ENCODE measurements around the gene PRKACG.

PRKACG gene

GRCh38 chr9:68981789-68982188 lies 32.1 kb downstream of the PRKACG start:
- DNase-seq (ENCODE audit: low read depth): no peak

GRCh38 chr9:68980341-68980914 lies 33.5 kb downstream of the PRKACG start:
- DNase-seq (ENCODE audit: low read depth): no peak

- DNase-seq (ENCODE audit: low read depth): no peak
These were observed 34.2 kb downstream of the PRKACG start for GRCh38 chr9:68979538-68980314.

GRCh38 chr9:68978501-68978900 lies 35.4 kb downstream of the PRKACG start:
- no peak for DNase-seq (ENCODE audit: low read depth)

GRCh38 chr9:68978066-68978465 lies 35.8 kb downstream of the PRKACG start:
- DNase-seq (ENCODE audit: low read depth): no peak

- DNase-seq (ENCODE audit: low read depth): no peak
These were observed 38.4 kb downstream of the PRKACG start for GRCh38 chr9:68975365-68976043.

- no peak for DNase-seq (ENCODE audit: low read depth)
These were observed 39.0 kb downstream of the PRKACG start for GRCh38 chr9:68974901-68975300.

- DNase-seq (ENCODE audit: low read depth): no peak
These were observed 39.5 kb downstream of the PRKACG start for GRCh38 chr9:68974431-68974830.

GRCh38 chr9:68973619-68974018 lies 40.3 kb downstream of the PRKACG start:
- DNase-seq (ENCODE audit: low read depth): no peak

GRCh38 chr9:68970151-68970550 lies 43.8 kb downstream of the PRKACG start:
- no peak for DNase-seq (ENCODE audit: low read depth)

GRCh38 chr9:68969538-68969937 lies 44.4 kb downstream of the PRKACG start:
- DNase-seq (ENCODE audit: low read depth): no peak

- no peak for DNase-seq (ENCODE audit: low read depth)
These were observed 46.1 kb downstream of the PRKACG start for GRCh38 chr9:68967800-68968199.

- DNase-seq (ENCODE audit: low read depth): no peak
These were observed 47.4 kb downstream of the PRKACG start for GRCh38 chr9:68966496-68966944.

GRCh38 chr9:68964765-68965164 lies 49.1 kb downstream of the PRKACG start:
- DNase-seq (ENCODE audit: low read depth): no peak

GRCh38 chr9:68964102-68964541 lies 49.8 kb downstream of the PRKACG start:
- DNase-seq (ENCODE audit: low read depth): no peak

GRCh38 chr9:68963416-68963815 lies 50.5 kb downstream of the PRKACG start:
- no peak for DNase-seq (ENCODE audit: low read depth)
